A375 (cell line): ENCODE measurements around the gene GJA8. TPM values are rescaled to one million over a fixed set of nuclear protein-coding genes. Genes with fewer than 3 reads are reported as not detected.

Experiments
- total RNA-seq: library from RNA; depleted of rRNA; stranded (reverse); fragments of >200 nt; shearing (Covaris generic); gene quantifications from 2 replicates; pipeline ENCODE4 v1.2.3, GENCODE V29; 2014; rRNA removed

GJA8 gene
- not detected in 2 replicates for total RNA-seq

DNA sequence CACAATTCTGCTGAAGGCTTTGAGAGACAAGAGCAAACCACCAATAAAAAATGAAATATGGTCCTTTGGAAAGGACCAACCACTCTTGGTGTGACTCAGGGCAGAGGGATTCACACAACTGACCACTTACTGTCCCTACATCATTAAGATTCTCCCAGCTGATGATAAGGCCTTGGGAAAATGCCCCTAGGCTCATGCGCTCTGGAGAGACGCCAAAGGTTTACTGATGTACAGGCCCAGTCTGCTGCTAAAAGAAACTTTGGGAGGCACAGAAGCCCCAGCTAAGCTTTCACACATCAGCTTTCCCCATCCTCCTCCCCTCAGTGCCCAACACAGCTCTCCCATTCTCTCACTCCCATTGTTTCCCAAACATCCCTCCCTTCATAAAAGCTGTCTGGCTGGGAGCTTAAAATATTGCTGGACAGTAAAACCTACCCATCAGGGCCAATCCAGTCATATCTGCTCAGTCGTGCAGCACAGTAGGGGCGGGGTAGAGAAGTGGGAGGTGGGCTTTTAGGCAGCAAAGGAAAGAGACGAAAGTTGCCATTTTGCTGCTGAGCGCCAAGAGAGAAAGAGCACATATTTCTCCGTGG is at the start of gene GJA8:
TSS of gene GJA8 (plus strand) at position 543 of the 593 bp plus-strand sequence. CDS start 5,161 bp downstream, outside the sequence.

DNA sequence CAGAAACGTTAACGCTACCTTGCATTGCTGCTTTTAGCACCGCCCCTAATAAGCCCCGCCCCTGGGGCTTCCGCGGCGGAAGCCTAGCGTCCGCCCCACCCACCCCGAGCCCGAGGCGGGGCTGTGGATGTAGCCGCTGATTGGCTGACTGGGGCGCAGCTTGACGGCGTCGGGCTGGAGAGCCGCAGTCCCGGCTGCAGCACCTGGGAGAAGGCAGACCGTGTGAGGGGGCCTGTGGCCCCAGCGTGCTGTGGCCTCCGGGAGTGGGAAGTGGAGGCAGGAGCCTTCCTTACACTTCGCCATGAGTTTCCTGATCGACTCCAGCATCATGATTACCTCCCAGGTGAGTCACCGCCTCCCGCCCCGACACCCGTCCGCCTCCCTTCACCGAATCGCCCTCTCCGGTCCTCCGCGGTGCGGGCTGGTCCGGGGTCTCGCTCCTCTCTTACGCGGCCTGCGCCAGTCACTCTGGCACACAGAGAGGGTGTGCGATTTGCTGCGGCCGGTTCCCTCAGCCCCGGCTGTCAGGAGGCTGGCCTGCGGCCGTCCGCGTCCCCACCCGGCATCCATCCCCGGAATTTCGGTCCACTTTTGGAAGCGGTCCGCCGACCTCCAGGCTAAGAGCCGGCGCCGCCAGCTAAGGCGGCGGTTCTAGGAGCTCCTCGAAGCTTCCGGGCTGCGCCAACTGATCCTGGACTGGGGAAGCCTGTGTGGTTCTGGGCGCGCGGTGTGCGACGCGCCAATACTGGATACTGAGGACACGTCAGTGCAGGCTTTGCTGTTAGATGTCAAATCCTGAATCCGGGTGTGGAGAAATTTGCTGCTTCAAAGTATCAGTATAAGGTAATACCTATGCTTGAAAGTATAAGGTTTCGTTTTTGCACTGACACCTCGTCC is 25.9 kb downstream of the GJA8 start, which contains the start of gene GPR89B:
TSS of gene GPR89B (plus strand) at position 185 of the 897 bp plus-strand sequence. CDS start at position 302, 117 bp downstream.

Other genes starting within 250 kb of the GJA8 start
- gene ACP6, start 232.3 kb upstream of the GJA8 start, total RNA-seq = 35.7 and 41.5 TPM in 2 replicates
- gene GJA5, start 142.2 kb upstream of the GJA8 start, total RNA-seq = 1.2 and 1.3 TPM in 2 replicates
- 11.3 and 24.3 TPM in 2 replicates for gene GPR89B, start 25.6 kb downstream of the GJA8 start, total RNA-seq
- gene NBPF11, start 249.5 kb downstream of the GJA8 start, total RNA-seq = 7.2 and 7.4 TPM in 2 replicates